HPDE6-E6E7 (cell line): ENCODE results near the gene HIRIP3.
"Not testable (repeated sequence)": the region's sequence is repeated elsewhere in the genome, so short reads cannot be mapped to it uniquely, and the experiment has no call there.

ENCODE experiments used
- DNase-seq: peaks from one replicate; pipeline ENCODE4 v3.0.0; 2011; ENCODE audit warnings: missing footprints; ENCODE audit errors: extremely low spot score

HIRIP3 gene

DNA sequence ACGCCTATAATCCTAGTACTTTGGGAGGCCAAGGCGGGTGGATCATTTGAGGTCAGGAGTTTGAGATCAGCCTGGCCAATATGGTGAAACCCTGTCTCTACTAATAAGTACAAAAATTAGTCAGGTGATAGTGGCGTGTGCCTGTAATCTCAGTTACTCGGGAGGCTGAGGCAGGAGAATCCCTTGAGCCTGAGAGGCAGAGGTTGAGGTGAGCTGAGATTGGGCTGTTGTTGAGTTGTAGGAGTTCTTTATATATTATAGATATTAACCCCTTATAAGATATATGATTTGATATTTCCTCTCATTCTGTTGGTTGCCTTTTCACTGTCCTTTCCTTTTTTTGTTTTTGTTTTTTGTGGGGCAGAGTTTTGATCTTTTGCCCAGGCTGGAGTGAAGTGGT is 35.6 kb downstream of the HIRIP3 start:
- not testable (repeated sequence) for DNase-seq

DNA sequence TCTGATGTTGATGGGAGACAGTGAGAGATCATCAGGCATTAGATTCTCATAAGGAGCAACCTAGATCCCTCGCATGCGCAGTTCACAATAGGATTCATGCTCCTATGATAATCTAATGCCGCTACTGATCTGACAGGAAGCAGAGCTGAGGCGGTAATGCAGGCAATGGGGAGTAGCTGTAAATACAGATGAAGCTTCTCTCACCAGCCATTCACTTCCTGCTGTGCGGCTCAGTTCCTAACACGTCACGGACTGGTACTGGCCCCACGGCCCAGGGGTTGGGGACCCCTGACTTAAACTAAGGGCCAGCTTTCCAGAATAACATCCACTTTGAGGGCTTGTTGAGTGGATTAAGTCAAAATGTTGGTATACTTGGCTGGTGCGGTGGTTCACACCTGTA is 36.1 kb downstream of the HIRIP3 start:
- no peak for DNase-seq

DNA sequence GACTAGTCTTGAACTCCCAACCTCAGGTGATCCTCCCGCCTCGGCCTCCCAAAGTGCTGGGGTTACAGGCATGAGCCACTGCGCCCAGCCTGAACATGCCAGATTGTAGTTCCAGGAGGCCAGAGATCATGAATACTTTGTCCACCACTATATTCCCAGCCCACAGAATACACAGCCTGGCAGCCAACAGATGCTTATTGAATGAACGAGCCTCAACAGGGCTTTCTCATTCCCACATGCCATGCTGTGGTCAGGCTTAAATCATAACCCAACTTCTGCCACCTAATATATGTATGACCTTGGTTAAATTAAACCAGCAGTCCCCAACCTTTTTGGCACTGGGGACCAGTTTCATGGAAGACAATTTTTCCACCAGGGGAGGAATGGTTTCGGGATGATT is 36.7 kb downstream of the HIRIP3 start:
- no peak for DNase-seq

DNA sequence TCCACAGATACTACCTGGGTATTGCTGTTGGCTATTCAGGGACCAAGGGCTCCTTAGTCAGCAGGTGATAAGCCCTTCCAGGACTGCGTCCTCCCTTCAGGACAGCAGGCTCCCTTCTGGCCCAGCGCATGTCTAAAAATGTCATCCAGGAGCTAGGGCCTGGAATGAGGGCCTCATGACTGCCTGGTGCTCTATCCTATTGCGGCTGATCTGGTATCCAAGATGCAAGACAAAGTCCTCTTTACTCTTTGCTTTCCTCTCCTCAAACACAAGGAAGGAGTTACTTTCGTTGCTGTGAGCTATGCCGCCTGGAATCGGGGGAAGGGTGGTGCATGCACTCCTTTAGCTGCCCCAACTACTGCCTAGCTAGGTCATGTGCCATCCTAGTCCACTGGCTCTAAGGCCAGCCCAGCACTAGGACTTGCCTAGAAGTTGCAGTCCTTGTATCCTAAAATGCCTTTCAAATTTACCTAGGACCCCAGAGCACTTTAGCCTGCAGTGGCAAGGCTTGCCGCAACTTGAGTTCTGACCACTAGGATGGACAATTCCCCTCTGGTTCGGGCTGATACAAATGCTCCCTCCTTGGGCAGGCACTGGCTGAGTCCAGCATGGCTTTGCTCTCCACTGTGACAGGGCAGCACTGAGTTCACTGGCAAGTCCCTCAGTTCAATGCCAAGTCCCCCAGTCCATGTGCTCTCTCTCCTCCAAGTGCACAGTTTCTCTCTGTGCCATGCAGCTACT is 43.6 kb downstream of the HIRIP3 start:
- DNase-seq = no peak

DNA sequence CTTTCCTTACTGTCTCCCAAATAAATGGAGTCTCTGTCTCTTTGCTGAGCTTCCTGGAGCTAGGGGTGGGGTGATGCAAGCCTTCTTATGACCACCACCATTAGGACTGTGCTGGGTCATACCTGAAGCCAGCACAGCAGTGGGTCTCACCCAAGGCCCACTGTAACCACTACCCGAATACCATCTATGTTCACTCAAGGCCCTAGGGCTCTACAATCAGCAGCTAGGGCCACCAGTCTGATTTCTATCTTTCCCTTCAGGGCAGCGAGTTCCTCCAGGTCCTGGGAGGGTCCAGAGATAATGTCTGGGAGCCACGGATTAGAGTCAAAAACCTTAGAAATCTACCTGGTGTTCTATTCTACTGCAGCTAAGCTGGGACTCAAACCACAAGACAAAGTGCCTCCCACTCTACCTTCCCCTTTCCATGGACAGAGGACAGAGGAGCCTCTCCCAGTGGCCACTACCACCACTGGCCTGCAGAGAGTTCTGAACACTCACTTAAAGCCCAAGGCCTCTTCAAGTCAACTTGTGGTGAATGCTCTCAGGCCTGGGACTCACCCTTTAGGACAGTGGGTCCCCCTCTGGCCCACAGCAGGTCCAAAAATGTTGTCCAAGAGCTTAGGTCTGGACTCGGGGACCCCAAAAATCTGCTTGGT is 44.5 kb downstream of the HIRIP3 start:
- DNase-seq = no peak

DNA sequence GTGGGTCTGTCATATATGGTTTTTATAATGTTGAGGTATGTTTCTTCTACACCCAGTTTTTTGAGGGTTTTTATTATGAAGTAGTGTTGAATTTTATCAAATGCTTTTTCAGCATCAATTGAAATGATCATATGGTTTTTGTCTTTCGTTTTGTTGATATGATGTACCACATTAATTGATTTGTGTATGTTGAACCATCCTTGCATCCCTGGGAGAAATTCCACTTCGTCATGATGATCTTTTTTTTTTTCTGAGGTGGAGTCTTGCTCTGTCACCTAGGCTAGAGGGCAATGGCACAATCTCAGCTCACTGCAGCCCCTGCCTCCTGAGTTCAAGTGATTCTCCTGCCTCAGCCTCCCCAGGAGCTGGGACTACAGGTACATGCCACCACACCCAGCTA is 47.5 kb downstream of the HIRIP3 start:
- no peak for DNase-seq

DNA sequence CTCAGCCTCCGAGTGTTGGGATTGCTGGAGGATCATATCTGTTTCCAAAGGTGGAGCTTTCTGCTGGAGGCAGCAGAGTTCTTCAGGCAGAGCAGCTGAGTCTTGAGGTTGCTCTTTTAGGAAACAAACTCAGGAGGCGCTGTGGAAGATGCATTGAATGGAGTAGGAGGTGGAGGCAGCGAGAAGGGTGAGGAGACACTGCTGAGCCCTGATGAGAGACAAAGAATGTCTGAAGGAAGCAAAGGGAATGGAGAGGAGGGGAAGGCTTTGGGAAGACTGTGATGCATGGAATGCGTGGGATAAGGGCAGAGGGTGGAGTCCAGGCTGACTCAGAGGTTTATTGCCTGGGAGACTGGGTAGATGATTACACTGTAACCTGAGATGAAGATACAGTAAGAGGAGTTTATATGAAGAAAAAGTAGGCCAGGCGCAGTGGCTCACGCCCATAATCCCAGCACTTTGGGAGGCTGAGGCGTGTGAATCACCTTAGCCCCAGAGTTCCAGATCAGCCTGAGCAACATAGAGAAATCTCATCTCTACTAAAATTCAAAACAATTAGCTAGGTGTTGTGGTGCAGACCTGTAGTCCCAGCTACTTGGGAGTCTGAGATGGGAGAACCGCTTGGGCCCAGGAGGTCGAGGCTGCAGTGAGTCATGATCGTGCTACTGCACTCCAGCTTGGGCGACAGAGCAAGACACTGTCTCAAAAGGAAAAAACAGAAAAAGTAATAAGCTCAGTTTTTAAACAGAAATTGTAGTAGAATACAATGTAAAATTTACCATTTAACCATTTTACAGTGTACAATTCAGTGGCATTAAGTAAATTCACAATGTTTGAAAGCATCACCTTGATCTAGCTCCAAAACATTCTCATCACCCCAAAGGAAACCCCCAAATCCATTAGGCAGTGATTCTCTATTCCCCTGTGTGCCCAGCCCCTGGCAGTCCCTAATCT is 51.3 kb downstream of the HIRIP3 start:
- DNase-seq = peak; percentile 88
